ENCODE data around the gene CARD11. TPM values are rescaled to one million over a fixed set of nuclear protein-coding genes. Genes with fewer than 3 reads are reported as not detected.
A peak's percentile ranks its signal among the peaks of the same experiment; 100 is the strongest.
"Not testable (repeated sequence)": the region's sequence is repeated elsewhere in the genome, so short reads cannot be mapped to it uniquely, and the experiment has no call there.

CARD11 gene
- total RNA-seq, 1 donor from 2014 or later, result 74.1 TPM

DNA sequence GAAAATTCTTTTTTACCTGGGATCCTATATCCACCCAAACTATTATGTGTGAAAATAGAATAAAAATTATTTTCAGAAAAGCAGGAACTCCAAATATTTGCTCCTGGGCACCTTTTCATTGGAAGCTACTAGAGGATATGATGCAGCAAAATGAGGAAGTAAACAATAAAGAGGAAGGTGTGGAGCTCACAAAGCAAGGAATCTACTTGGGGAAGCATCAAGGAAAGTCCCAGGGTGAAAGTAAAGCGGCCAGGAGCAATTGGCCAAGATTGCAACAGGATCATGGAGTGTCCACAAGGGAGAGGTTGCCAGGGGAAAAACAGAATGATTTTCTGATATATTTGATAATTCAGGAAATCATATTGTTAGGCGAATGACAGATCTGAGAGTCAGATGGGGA is 80.8 kb downstream of the CARD11 start:
- peaks cover 82% of the 10 kb centered on the region for H3K36me3 Mint-ChIP-seq (ENCODE audit: low read depth)
- no peaks in the 10 kb centered on the region for H3K27me3 Mint-ChIP-seq (ENCODE audit: low read depth)
- intact Hi-C loops (cut with micrococcal nuclease), result no loop called here
- DNase-seq (ENCODE audit: low spot score), result no peak
- H3K4me1 Mint-ChIP-seq (ENCODE audit: low read depth), result peaks cover 24% of the 10 kb centered on the region
- no peak overlapping the region for H3K4me3 Mint-ChIP-seq (ENCODE audit: low read depth)
- H3K27ac Mint-ChIP-seq, result no peak overlapping the region
- H3K9me3 Mint-ChIP-seq, result peaks cover 22% of the 10 kb centered on the region

DNA sequence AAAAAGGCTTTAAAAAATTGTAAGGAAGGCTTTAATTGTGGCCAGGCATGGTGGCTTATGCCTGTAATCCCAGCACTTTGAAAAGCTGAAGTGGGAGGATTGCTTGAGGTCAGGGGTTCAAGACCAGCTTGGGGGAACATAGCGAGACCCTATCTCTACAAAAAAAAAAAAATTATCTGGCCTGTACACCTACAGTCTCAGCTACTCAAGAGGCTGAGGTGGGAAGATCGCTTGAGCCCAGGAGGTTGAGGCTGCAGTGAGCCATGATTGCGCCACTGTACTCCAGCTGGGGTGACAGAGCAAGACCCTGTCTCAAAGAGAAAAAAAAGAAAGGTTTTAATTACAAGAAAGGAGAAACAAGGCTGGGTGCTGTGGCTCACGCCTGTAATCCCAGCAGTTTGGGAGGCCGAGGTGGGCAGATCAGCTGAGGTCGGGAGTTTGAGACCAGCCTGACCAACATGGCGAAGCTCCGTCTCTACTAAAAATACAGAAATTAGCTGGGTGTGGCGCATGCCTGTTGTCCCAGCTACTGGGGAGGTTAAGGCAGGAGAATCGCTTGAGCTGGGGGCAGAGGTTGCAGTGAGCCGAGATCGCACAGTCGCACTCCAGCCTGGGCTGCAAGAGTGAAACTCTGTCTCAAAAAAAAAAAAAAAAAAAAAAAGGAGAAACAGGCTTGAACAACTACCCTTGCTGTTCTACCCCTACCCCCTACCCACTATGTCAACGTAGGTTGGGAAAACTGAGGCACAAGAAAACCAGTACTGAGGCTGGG is 83.7 kb downstream of the CARD11 start:
- no peak overlapping the region for H3K4me3 Mint-ChIP-seq (ENCODE audit: low read depth)
- peaks cover 44% of the 10 kb centered on the region for H3K4me1 Mint-ChIP-seq (ENCODE audit: low read depth)
- no peaks in the 10 kb centered on the region for H3K27me3 Mint-ChIP-seq (ENCODE audit: low read depth)
- H3K9me3 Mint-ChIP-seq, result peaks cover 3% of the 10 kb centered on the region
- intact Hi-C loops (cut with micrococcal nuclease), result loop anchor here (5.0 to 10.0 kb wide), 5 partner anchors 55 to 197 kb away; partner anchors contain the start of gene CARD11
- no peak for DNase-seq (ENCODE audit: low spot score)
- H3K36me3 Mint-ChIP-seq (ENCODE audit: low read depth), result peaks cover 77% of the 10 kb centered on the region
- peak overlapping the region; percentile 66 for H3K27ac Mint-ChIP-seq

DNA sequence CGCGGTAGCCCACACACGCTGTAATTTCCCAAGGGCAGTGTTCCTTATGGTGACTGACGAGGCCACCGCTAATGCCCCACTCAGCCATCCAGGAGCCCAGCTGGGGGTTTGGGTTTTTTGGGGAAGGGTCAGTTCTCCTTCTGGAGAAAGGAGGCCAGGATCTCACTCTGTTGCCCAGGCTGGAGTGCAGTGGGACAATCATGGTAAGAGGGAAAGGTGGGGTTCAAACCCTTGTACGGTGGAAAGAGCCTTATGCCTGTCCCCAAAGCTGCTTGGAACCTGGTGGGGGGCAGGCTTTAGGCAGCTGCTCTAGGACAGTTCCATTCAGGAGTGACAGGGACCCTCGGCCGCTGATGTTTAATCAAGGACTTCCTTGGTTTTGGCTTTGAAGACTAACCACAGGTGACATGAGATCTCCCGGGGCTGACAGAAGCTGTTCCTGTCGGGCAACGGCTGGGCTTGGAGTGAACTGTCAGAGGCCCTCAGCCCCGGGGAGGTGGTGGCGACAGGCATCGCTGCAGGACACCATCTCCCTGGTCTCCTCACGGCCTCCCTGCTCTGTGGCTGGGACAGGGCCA is 84.5 kb downstream of the CARD11 start:
- no peak overlapping the region for H3K4me3 Mint-ChIP-seq (ENCODE audit: low read depth)
- no peaks in the 10 kb centered on the region for H3K27me3 Mint-ChIP-seq (ENCODE audit: low read depth)
- DNase-seq (ENCODE audit: low spot score), result no peak
- no peak overlapping the region for H3K27ac Mint-ChIP-seq
- intact Hi-C loops (cut with micrococcal nuclease), result loop anchor here (5.0 to 10.0 kb wide), 5 partner anchors 56 to 198 kb away; partner anchors contain the start of gene CARD11
- peaks cover 78% of the 10 kb centered on the region for H3K36me3 Mint-ChIP-seq (ENCODE audit: low read depth)
- H3K4me1 Mint-ChIP-seq (ENCODE audit: low read depth), result peaks cover 47% of the 10 kb centered on the region
- peaks cover 3% of the 10 kb centered on the region for H3K9me3 Mint-ChIP-seq

DNA sequence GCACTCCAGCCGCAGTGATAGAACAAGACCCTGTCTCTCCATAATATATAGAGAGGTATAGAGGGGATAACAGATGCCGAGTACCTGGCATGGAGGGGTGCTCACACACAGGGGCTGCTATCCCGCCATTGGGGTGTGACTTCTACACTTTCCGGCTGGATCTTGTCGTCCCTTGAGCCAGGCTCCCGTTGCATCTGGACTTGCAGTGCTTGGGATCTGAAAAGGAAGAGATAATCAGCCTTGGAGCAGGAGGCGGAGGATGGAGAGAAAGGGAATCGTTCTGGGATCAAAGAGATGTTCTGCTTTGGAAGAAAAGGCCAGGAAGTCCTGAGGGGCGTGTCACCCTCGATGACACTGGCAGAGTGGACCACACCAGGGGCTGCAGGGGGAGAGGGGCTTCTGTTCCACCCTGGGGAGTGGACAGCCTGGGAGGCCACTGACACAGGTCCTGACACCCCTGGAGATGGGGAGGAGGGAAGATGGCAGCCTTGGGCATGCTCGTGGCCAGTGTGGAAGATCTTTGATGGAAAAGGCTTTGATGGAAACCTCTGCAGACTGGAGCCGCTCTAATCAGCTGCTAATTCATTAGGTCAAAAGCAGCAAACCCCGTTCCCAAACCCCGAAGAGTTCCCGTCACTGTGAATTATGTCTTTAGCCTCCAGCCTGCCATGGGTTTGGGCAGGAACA is 85.1 kb downstream of the CARD11 start:
- peaks cover 3% of the 10 kb centered on the region for H3K9me3 Mint-ChIP-seq
- intact Hi-C loops (cut with micrococcal nuclease), result loop anchor here (5.0 to 10.0 kb wide), 5 partner anchors 56 to 199 kb away; partner anchors contain the start of gene CARD11
- H3K4me3 Mint-ChIP-seq (ENCODE audit: low read depth), result no peak overlapping the region
- no peaks in the 10 kb centered on the region for H3K27me3 Mint-ChIP-seq (ENCODE audit: low read depth)
- DNase-seq (ENCODE audit: low spot score), result no peak
- H3K4me1 Mint-ChIP-seq (ENCODE audit: low read depth), result peaks cover 53% of the 10 kb centered on the region
- H3K27ac Mint-ChIP-seq, result peak overlapping the region; percentile 71
- H3K36me3 Mint-ChIP-seq (ENCODE audit: low read depth), result peaks cover 84% of the 10 kb centered on the region

DNA sequence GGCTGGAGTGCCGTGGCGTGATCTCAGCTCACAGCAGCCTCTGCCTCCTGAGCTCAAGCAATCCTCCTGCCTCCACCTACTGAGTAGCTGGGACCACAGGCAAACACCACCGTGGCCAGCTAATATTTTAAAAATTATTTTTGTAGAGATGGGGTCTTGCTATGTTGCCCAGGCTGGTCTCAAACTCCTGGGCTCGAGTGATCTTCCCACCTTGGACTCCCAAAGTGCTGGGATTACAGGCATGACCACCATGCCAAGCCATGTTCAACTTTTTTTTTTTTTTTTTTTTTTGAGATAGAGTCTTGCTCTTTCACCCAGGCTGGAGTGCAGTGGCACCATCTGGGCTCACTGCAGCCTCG is 86.3 kb downstream of the CARD11 start:
- Mint-ChIP-seq H3K36me3 (ENCODE audit: low read depth) (peaks cover 84% of the 10 kb centered on the region), H3K4me1 (ENCODE audit: low read depth) (peaks cover 58% of the 10 kb centered on the region), H3K27ac (peak overlapping the region; percentile 89)
- not testable (repeated sequence) for H3K27me3 Mint-ChIP-seq (ENCODE audit: low read depth); DNase-seq (ENCODE audit: low spot score); H3K9me3 Mint-ChIP-seq; H3K4me3 Mint-ChIP-seq (ENCODE audit: low read depth)
- intact Hi-C loops (cut with micrococcal nuclease), result loop anchor here (2.0 to 10.0 kb wide), 6 partner anchors 21 to 200 kb away; partner anchors contain the start of gene CARD11

DNA sequence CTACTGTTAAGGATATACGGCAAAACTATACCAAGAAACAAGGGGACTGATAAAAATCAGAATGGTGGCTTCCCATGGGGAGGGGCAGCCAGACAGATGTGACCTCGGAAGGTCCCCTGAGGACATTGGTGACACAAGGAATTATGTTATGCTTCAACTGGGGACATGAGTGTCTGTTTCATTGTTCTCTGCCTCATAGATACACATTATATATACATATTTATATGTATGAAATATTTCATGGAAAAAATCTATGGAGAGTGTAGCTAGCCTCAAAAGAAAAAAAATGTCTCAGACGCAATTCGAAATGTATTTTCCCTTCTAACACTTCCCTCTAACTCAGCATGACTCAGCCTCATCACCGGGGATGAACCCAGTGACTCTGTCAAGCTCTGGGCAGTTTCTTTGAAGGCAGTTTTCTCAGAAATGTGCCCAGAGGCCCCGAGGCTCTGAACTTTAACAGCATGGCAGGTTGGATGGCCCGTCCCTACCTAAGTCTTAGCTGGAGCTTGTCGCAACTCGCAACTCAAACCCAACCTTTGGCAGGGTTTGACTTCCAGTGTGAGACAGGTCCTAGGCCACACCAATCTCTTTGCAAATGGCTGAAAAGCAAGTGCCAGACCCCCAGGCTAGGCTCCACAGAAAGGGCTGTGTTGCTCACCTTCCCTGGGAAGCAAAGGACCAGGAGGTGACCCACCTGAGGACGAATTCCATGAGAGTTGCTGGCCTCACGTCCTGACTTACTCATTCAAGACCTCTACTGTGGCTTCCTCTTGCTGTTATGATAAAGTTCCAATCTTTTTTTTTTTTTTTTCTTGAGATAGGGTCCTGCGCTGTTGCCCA is 86.9 kb downstream of the CARD11 start:
- H3K27me3 Mint-ChIP-seq (ENCODE audit: low read depth), result no peaks in the 10 kb centered on the region
- intact Hi-C loops (cut with micrococcal nuclease), result loop anchor here (2.0 to 10.0 kb wide), 6 partner anchors 22 to 201 kb away; partner anchors contain the start of gene CARD11
- H3K4me3 Mint-ChIP-seq (ENCODE audit: low read depth), result peak overlapping the region; percentile 15
- no peak for DNase-seq (ENCODE audit: low spot score)
- peaks cover 54% of the 10 kb centered on the region for H3K4me1 Mint-ChIP-seq (ENCODE audit: low read depth)
- peak overlapping the region; percentile 89 for H3K27ac Mint-ChIP-seq
- peaks cover 84% of the 10 kb centered on the region for H3K36me3 Mint-ChIP-seq (ENCODE audit: low read depth)
- peaks cover 4% of the 10 kb centered on the region for H3K9me3 Mint-ChIP-seq

DNA sequence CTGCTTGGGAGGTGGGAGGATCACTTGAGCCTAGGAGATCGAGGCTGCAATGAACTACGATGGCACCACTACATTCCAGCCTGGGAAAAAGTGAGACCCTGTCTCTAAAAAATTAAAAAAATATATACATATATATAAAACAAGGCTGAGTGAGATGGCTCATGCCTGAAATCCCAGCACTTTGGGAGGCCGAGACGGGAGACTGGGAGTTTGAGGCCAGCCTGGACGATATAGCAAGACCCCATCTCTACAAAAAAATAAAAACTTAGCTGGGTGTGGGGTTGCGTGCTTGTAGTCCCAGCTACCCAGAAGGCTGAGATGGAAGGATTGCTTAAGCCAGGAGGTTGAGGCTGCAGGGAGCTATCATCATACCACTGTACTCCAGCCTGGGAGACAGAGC is 87.6 kb downstream of the CARD11 start:
- DNase-seq (ENCODE audit: low spot score), result no peak
- Mint-ChIP-seq H3K4me3 (ENCODE audit: low read depth) (no peak overlapping the region), H3K4me1 (ENCODE audit: low read depth) (peaks cover 56% of the 10 kb centered on the region)

DNA sequence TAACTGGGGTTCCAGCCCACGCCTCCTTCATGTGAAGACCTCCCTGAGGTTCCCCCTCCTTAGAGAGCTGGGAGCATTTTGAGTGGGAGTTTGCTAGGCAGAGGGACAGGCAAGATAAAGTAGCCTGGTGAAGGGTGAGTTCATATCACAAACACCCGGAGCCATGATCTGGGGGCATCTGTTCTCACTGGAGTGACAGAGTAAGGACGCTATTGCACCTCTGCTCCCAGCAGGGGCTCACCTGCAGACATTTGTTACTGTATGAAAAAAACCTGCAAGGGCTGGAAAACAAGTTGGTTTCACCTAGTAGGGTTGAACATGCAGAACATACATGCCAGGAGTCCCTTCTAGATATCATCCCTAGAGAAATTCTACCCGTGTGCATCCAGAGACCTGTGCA is 88.4 kb downstream of the CARD11 start:
- no peak for DNase-seq (ENCODE audit: low spot score)
- H3K27me3 Mint-ChIP-seq (ENCODE audit: low read depth), result no peaks in the 10 kb centered on the region
- peaks cover 60% of the 10 kb centered on the region for H3K4me1 Mint-ChIP-seq (ENCODE audit: low read depth)
- H3K27ac Mint-ChIP-seq, result peak overlapping the region; percentile 6
- peaks cover 89% of the 10 kb centered on the region for H3K36me3 Mint-ChIP-seq (ENCODE audit: low read depth)
- intact Hi-C loops (cut with micrococcal nuclease), result loop anchor here (5.0 to 10.0 kb wide), 5 partner anchors 60 to 202 kb away; partner anchors contain the start of gene CARD11
- no peak overlapping the region for H3K4me3 Mint-ChIP-seq (ENCODE audit: low read depth)
- H3K9me3 Mint-ChIP-seq, result peaks cover 15% of the 10 kb centered on the region

More for the DNA sequence above, 87.6 kb downstream of the CARD11 start:
- Mint-ChIP-seq H3K27me3 (ENCODE audit: low read depth) (no peaks in the 10 kb centered on the region), H3K27ac (peak overlapping the region; percentile 89), H3K9me3 (peaks cover 6% of the 10 kb centered on the region), H3K36me3 (ENCODE audit: low read depth) (peaks cover 87% of the 10 kb centered on the region)
- intact Hi-C loops (cut with micrococcal nuclease), result loop anchor here (2.0 to 10.0 kb wide), 6 partner anchors 23 to 201 kb away; partner anchors contain the start of gene CARD11

DNA sequence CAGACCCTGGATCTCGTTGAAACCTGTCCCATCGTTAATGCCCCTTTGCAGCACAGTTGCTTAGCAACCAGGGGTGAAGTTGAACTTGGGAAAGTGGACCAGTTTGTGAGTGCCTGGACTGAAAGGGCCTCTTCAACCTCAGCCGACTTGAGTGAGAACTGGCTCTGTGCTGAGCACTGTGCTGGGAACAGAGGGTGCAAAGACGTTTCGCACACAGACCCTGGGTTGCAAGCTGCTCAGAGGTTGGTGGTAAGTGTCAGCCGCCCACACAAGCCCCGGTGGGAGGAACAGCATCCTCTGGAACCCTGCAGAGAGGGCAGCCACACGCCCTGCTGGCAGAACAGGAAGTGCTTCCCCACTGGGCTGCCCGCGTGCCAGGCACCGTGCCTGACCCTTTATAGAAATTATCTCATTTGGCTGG is 89.2 kb downstream of the CARD11 start:
- H3K36me3 Mint-ChIP-seq (ENCODE audit: low read depth), result peaks cover 91% of the 10 kb centered on the region
- H3K27ac Mint-ChIP-seq, result peak overlapping the region; percentile 68
- H3K27me3 Mint-ChIP-seq (ENCODE audit: low read depth), result no peaks in the 10 kb centered on the region
- H3K9me3 Mint-ChIP-seq, result peaks cover 23% of the 10 kb centered on the region
- intact Hi-C loops (cut with micrococcal nuclease), result loop anchor here (10.0 kb wide), 3 partner anchors 60 to 90 kb away; partner anchors contain the start of gene CARD11
- peak overlapping the region; percentile 0 for H3K4me3 Mint-ChIP-seq (ENCODE audit: low read depth)
- no peak for DNase-seq (ENCODE audit: low spot score)
- H3K4me1 Mint-ChIP-seq (ENCODE audit: low read depth), result peaks cover 56% of the 10 kb centered on the region

DNA sequence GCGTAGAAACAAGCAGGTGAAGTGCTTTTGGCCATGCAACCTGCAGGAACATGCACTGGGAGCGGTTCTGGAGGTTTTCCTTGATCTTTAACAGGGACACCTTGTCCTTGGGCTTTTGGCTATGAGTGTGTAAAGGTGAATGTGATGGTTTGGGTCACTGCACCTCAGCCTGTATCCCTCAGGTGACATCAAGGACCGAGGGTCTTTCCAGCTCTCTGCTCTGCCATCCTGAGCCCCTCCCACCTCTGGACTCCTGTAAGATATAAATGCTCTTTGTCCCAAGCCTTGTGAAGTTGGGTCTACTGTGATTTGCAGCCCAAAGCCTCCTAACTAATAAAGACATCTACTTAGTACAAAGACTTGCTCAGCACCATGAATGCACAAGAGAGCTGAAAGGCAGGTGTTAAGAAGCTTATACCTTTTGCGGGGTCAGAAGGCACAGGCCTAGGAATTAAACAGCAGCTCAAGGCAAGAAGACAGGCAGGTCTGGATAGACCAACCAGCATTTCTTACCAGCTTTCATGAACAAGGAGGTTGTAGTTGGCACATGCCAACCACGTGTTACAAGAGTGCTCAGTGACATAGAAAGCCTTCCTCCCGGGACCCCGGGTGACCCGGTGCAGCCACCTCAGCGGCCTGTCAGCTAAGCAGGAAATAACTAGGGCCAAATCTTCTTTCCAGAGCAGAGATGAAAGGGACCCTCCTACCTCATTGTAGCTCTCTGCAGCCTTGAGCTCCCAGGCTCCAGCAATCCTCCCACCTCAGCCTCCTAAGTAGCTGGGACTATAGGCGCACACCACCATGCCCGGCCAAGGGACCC is 89.9 kb downstream of the CARD11 start:
- no peaks in the 10 kb centered on the region for H3K27me3 Mint-ChIP-seq (ENCODE audit: low read depth)
- H3K9me3 Mint-ChIP-seq, result peaks cover 27% of the 10 kb centered on the region
- no peak overlapping the region for H3K27ac Mint-ChIP-seq
- H3K36me3 Mint-ChIP-seq (ENCODE audit: low read depth), result peaks cover 93% of the 10 kb centered on the region
- no peak overlapping the region for H3K4me3 Mint-ChIP-seq (ENCODE audit: low read depth)
- peaks cover 56% of the 10 kb centered on the region for H3K4me1 Mint-ChIP-seq (ENCODE audit: low read depth)
- intact Hi-C loops (cut with micrococcal nuclease), result loop anchor here (10.0 kb wide), 3 partner anchors 61 to 91 kb away; partner anchors contain the start of gene CARD11
- DNase-seq (ENCODE audit: low spot score), result no peak

DNA sequence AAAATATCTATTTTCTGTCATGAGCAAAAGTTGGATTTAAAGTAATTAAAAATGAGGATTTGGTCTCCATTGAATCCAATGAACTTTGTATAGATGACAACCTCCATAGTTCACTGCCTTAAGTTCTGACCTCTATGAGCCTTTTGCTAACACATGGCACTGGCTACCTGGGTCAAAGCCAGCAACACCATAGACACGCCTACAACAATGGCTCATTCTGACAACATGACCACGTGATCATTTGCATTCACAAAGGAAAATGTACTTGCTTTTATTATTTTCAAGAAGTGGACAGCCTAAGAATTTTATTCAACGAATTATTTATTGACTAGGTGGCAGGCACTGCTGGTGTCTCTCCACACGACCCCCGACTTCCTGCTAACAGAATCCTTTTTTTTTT is 90.6 kb downstream of the CARD11 start:
- Mint-ChIP-seq H3K4me1 (ENCODE audit: low read depth) (peaks cover 54% of the 10 kb centered on the region), H3K9me3 (peaks cover 27% of the 10 kb centered on the region), H3K4me3 (ENCODE audit: low read depth) (no peak overlapping the region), H3K36me3 (ENCODE audit: low read depth) (peaks cover 93% of the 10 kb centered on the region), H3K27ac (no peak overlapping the region), H3K27me3 (ENCODE audit: low read depth) (no peaks in the 10 kb centered on the region)
- intact Hi-C loops (cut with micrococcal nuclease), result loop anchor here (10.0 kb wide), 3 partner anchors 62 to 92 kb away; partner anchors contain the start of gene CARD11
- DNase-seq (ENCODE audit: low spot score), result no peak

Data from activated T-helper 2 cell treated with anti-CD3 and anti-CD28 coated beads, Interferon-gamma antibody, Interleukin-2, Interleukin-4, amounts not matched to agents 10 μg/mL and 5 μg/mL and 100 μg/mL, durations not matched to agents 14 hours and 24 hours and 36 hours (primary cell).